Measurements from ENCODE around the gene PARD3B.

The PARD3B gene

DNA sequence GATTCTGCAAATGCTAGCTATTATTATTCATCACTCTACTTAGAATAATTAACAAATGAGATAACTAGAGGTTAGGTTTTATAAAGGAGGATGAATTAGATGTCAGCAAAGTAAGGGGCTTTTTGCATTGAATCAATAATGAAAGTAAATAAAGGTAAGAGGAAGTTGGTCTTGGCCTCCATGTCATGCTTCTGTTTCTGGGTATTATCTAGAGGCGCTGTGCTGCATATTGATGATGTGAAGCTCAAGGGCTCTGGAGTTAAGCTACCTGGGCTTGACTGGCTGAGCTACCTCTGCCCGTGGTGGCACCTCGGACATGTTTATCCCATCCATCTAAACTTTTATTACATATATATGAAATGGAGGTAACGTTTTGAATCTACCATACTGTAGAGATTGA lies 350.9 kb downstream of the PARD3B start:
- DNase-seq (ENCODE audit: low read depth): no peak

DNA sequence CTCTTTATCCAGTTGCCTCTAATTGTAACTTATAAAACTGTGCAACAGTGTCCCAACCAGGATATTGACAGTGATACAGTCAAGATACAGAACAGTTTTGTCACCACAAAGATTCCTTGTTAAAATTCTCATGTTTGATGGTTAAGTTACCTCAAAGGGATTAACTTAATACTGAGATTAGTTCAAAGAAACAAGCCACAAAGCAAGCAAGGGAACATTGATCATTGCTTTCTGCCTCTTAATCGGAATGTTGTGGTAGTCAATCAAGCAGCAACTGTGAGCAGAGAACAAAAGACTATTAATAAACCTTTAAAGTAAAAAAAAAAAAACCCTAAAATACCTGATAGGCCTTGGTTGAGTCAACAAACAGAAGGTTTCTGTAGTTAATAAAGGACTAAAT lies 352.3 kb downstream of the PARD3B start:
- DNase-seq (ENCODE audit: low read depth): no peak

DNA sequence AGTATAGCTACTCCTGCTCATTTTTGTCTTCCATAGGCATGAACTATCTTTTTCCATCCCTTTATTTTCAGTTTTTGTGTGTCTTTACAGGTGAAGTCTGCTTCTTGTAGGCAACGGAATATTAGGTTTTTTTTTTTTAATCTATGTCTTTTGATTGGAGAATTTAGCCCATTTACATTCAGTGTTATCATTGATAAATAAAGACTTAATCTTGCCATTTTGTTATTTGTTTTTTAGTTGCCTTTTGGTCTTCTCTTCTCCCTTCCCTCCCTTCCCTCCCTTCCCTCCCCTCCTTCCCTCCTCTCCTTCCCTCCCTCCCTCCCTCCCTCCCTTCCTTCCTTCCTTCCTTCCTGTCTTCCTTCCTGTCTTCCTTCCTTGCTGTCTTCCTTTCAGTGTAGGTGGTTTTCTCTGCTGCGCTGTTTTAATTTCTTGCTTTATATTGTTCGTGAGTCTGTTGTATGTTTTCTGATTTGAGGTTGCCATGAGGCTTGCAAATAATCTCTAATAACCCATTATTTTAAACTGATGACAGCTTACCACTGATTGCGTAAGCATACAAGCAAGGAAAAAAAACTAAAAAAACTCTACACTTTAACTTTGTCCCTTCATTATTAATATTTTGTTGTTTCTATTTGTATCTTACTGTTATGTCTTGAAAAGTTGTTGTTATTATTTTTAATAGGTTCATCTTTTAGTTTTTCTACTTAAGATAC lies 353.8 kb downstream of the PARD3B start:
- no peak for DNase-seq (ENCODE audit: low read depth)

DNA sequence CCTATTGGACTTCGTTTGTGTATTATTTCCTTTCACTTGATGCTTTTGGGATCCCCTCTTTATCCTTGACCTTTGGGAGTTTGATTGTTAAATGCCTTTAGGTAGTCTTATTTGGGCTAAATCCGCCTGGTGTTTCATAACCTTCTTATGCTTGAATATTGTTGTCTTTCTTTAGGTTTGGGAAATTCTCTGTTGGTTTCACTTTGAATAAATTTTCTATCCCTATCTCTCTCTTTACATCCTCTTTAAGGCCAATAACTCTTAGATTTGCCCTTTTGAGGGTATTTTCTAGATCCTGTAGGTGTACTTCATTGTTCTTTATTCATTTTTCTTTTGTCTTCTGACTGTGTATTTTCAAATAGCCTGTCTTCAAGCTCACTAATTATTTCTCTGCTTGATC lies 354.7 kb downstream of the PARD3B start:
- no peak for DNase-seq (ENCODE audit: low read depth)

DNA sequence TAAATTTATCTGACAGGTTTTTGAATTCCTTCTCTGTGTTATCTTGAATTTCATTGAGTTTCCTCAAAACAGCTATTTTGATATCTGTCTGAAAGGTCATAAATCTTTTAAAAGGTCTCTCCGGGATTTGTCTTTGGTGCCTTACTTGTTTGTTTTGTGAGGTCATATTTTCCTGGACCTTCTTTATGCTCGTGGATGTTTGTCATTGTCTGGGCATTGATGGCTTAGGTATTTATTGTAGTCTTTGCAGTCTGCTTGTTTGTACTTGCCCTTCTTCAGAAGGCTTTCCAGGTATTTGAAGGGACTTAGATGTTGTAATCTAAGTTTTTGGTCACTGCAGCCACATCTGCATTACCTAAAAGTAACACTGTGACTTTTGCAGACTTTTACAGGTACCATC lies 355.2 kb downstream of the PARD3B start:
- DNase-seq (ENCODE audit: low read depth): no peak

DNA sequence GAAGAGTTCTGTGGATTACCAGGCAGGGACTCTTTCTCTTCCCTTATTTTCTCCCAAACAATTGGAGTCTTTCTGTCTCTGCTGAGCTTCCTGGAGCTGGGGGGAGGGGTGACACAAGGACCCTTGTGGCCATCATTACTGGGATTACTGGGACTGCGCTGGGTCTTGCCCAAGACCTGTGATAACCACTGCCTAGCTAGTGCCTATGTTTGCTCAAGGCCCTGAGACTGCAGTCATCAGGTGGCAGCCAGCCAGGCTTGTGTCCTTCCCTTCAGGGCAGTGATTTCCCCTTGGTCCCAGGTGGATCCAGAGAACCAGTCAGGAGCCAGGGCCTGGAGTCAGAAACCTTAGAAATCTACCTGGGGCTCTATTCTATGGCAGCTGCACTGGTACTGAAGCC lies 355.6 kb downstream of the PARD3B start:
- DNase-seq (ENCODE audit: low read depth): no peak

DNA sequence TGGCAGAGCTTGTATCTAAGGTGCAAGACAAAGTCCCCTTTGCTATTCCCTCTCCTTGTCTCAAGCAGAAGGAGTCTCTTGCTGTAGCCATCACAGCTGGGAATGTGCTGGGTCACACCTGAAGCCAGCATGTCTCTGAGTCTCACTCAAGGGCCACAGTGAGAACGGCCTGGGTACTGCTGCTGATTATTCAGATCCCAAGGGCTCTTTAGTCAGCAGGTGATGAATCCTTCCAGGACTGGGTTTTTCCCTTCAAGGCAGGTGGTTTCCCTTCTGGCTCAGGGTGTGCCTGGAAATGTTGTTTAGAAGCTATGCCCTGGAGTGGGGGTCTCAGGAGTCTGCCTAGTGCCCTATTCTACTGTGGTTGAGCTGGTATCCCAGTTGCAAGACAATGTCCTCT lies 356.3 kb downstream of the PARD3B start:
- DNase-seq (ENCODE audit: low read depth): no peak

DNA sequence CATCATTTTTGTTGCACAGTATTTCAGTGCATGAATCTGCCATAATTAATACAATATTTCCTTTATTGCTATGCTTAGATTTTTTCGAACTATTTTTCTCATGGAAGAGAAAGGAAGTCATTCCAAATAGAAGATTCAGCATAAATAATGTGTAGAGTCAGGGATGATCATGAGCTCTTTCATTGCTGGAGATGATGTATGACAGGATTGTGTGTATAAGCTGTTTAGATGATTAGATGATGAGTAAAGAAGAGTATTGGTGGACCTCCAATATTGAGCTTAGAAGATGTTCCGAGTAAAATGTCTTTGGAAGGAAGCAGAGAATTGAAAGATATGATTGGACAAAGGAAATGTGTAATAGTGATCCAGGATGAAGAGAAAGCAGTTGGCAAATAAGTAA lies 364.5 kb downstream of the PARD3B start:
- DNase-seq (ENCODE audit: low read depth): no peak

DNA sequence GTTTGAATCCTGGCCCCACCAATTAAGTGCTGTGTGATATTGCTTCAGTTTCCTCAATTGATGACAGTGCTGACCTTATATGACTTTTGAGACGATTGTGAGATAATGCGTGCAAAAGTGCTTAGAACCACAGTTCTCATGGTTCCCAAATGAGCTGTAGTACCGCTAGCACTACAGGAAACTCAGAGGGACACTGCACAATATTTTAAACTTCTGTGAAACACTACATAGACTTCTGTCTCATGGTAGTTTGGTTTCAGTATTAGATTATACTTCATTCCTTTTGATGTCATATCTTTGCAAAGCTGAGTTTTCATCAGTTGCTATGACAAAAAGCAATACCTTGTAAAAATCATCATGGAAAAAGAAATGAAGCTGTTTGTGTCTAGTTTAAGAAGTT lies 368.0 kb downstream of the PARD3B start:
- no peak for DNase-seq (ENCODE audit: low read depth)

DNA sequence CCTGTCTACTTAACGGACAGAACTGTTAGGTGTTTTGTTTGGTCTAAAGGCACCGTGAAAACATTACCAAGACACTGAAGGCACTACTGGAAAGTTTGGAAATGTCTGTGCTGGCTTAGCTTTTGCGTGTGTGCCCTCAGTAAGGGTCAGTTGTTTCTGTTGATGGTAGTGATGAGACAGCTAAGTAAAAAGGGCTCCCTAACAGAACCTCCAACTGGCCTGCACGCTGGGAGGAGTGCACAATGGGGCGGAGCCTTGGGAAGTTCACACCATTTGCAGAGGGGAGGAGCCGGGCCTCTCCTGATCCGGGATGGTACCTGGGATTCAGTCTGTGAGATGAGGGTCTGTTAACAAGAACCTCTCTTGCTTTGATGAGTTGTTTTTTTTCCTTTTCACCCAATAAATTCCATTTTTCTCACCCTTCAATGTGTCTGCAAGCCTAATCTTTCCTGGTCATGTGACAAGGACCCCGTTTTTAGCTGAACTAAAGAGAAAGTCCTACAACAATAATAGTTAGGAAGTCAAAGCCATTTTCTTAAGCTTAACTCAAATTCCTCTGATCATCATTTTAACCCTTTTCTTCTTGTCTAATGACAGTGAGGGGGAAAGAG lies 368.7 kb downstream of the PARD3B start:
- no peak for DNase-seq (ENCODE audit: low read depth)

DNA sequence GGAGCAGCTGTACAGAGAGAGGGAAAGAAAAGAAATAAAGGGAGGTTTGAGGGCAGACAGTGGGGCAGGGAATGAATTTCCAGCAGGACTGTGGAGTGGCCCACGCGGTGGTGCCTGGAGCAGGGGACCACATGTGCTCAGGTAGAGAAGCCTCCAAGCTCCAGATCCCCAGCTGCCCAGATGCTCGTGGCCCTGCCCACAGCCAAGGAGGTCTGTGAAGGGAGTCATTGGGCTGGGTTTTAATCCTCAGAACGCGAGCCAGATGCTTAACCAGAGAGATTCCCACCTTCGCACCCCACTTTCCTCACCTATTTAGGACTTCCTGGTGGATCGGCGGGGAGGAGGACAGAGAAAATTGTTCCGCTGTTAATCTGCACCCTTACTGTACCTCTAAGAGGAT lies 369.4 kb downstream of the PARD3B start:
- no peak for DNase-seq (ENCODE audit: low read depth)

DNA sequence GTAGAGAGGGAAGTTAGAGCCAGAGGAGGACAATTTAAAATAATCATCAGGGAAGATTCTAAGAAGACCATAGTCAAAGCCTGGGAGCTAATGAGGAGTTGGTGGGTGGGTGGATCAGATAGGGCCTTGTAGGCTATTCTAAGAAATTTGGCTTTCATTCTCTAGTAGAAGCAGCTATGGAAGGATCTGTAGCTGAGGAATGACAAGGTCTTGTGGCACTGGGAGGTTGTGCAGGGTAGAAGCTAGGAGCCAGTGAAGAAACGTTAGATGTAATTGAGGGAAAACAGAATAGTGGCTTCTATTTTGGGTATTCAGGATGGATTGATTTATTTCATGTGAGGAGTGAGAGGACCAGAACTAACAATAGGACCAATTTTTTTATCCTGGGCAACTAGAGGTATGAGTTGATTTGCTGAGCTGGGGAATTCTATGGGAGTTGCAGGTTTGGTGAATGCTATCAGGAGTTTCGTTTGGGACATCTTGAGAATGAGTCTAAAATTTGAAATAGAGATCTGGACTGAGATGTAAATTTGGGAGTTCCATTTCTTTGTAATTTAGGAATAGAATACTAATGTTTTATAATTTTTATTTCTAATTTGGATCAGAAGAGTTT lies 371.9 kb downstream of the PARD3B start:
- no peak for DNase-seq (ENCODE audit: low read depth)

DNA sequence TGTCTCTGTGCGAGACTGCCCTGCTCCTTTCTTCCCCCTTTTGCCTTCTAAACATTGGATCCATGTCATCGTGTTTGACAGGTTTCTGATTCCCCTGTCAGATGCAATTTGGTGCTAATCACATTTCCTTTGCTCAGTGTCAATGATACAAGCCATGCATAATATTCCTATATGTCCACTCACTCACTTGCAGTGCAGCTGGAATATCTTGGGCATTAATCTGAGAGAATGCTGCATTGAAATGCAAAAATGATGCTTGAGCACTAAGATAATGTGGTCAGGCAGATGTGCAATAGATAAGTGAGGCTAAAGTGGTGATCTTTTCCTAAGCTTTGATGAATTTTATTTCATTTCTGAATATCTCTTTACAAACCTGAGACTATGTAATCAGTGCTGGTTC lies 375.5 kb downstream of the PARD3B start:
- no peak for DNase-seq (ENCODE audit: low read depth)

DNA sequence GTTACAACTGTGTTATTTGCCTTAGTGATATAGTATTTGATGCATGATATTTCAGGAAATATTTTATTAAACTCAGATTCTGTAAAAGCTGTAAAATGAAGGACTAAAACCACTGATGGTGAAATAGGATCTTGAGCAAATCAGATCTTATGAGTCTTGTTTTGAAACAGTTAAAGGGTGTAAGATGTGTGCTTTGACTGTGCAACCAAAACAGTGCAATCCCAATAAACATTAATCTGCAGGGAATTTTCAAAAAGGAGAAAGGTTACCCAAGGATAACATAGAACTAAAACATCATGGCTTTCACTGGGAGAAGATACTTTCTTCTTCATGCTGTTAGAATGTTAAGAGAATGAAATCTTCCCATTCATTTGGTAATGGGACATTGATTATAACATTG lies 378.7 kb downstream of the PARD3B start:
- no peak for DNase-seq (ENCODE audit: low read depth)

DNA sequence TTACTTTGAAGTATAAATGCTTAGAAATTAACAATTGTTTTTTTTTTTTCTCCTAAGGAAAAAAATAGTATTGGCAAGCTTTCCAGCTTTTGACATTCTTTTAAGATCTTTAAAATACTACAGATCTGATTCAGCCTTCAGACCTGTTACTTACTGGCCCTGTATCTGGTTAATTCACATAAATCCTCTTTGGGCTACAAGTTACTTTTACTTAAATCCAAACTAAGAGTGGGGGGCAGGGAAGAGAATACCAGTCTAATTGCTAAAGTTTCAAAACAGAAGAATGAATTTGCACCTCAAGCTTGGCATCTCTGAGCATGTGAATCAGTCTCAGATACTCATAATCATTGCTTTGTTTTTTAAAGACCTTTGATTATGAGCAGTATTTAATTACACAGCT lies 386.3 kb downstream of the PARD3B start:
- no peak for DNase-seq (ENCODE audit: low read depth)

DNA sequence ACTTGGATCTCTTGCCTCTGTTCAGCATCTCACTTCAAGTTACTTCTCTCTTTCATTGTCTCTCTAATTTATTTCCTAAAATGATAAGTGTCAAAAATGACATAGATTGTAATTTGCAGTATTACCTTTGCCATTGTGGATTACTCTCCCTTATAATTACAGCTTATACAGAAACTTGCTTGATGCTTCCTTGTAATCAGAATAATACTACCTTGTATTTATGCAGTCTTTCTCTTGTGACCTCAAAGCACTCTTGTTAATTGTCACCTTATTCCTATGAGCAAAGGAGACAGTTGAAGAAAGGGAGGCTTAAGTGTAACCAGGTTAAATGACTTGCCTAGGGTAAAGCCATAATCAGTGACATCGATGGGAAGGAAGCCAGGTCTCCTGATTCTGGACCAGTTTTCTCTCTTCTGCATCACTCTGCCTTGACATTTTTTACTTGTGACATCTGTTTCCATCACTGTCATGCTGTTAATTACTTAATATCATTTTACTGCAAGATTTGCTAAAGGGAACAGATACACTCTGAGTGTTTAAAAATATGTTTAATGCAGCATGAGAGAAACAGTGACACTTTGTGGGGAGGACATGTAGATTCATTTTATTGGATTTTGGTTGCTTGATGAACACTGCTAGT lies 388.6 kb downstream of the PARD3B start:
- DNase-seq (ENCODE audit: low read depth): no peak

DNA sequence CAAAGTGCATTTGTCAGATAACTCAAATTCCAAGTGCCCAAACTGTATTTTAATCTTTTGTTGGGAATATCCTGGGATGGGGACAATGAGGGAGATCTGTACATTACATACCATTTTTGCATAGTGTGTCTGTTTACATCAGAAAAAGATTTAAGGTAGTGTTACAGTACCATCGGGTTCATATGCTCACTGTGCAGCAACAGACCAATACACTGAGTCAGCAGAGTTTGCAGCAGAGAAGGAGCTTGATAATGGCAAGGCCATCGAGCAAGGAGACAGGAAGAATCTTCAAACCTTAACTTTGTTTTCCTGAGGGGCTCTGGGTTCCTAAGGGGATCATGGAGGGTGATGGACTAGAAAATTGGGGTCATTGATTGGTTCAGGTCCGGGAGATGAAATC lies 399.7 kb downstream of the PARD3B start:
- DNase-seq (ENCODE audit: low read depth): no peak

DNA sequence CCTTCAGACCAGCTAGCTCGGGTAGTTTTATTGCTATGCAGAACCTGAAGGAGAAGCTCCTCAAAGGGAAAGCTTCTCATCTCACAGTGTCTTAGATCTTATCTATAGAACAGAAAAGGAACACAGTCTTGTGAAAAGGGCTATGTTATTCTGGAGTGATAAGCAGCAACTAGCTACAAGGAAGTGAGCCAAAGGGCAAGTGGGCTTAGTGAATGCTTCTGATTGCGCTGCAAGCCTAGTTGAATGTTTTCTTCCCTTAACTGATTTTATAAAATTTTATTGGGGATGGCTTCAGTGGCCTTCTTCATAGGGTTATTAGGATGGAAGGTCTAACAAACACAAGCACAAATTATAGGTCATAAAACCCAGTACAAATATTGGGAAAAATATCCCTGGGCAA lies 400.1 kb downstream of the PARD3B start:
- DNase-seq (ENCODE audit: low read depth): no peak

DNA sequence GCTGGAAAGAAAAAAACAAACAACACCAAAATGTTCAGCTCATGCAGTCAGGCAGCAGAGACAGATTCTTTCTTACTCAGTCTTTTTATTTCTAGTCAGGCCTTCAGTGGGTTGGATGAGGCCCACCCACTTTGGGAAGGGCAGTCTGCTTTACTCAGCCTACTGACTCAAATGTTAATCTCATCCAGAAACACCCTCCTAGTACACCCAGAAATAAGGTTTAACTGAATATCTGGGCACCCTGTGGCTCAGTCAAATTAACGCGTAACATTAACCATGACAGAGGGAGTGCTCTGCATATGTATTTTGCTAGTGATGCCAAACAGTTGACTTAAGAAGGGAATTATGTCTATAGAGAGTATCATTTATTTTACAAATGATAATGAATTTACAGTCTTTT lies 401.6 kb downstream of the PARD3B start:
- no peak for DNase-seq (ENCODE audit: low read depth)

DNA sequence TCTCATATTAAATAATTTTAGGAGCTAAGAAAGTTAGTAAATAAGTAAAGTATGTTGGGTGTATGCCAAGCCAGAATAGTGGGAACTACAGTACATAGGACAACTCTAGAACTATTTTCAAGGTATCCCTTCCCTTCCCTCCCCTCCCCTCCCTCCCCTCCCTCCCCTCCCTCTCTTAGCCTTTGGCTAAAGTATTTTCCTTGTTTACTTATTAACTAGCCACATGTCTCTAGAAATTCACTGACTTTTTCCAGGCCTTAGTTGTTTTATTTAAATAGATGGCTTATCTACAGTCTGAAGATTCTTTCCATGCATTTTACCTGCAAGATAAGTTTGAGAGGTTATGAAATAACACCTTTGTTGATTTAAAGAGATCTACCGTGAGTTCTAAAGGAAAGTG lies 402.1 kb downstream of the PARD3B start:
- DNase-seq (ENCODE audit: low read depth): no peak

DNA sequence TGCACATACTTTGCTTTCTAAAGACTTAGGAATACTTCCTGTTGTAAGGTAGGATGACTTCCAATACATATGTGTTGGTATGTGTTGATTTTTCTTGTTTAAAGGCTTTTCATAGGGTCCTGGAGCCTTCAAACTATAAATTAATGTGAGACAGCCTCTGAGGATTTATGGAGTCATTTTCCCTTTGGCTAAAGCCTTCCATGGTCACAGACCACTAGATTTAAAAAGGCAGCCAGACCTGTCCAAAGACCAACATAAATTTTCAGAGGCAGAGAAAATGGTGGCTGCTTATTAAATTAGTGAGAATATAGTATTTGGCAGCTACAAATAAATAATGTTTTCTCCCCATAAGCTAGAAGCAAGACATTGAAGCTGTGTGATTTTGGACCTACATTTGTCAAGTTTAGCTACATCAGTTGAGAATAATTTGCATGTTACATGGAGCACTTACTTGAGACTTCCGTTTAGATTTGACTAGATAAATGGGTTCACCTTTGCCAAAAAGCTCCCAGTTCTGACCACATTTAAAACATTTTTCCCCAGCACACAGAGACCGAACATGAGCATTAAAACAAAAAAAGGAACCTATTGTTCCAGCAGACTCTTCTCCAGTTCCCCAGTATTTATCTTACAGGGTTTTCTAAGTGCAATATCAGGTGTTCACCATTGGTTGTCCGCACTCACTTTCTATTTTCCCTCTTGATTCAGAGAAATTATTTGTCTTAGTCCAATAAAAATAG lies 402.9 kb downstream of the PARD3B start:
- no peak for DNase-seq (ENCODE audit: low read depth)

DNA sequence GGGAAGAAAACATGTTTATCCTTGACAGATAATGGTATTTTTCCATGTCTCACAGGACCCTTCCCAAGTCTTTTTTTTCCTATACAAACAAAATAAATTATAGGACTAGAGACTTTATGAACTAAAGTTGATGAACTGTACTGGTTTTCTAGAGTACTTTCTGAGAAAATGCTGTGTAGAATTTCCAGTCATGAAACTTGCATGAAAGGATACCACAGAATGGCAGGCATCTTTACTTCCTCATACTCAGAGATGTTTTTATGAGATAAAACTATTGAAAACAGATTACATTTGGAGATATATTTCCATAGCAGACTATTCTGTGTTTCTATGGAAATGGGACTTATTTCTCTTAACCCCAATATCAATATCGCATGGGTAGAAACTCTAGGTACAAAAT lies 403.5 kb downstream of the PARD3B start:
- no peak for DNase-seq (ENCODE audit: low read depth)

Measured in GM04503 (cell line).